Common myeloid progenitor, CD34-positive (primary cell): ENCODE measurements around the gene CMTM3.
"Not testable (repeated sequence)": the region's sequence is repeated elsewhere in the genome, so short reads cannot be mapped to it uniquely, and the experiment has no call there.

ENCODE experiments used
- CTCF ChIA-PET: fragments of 350-600 bp; sonication (Branson Sonifier 250); formaldehyde crosslinking; loops from one replicate; lab custom pipeline; 2021; ENCODE audit warnings: antibody characterized with exemption; lab: Charles Lee
- POLR2A ChIA-PET: fragments of 350-600 bp; sonication (Branson Sonifier 250); formaldehyde crosslinking; loops from one replicate; lab custom pipeline; 2021; ENCODE audit warnings: antibody characterized with exemption; lab: Charles Lee
- DNase-seq, 3 donors: peaks; one replicate each; pipeline versions ENCODE4 v3.0.0 to v3.0.0-alpha.2; 2013
- H3K27ac ChIP-seq, 2 experiments: 1 replicate in 1 of 2; 2 replicates in 1 of 2; pipeline ENCODE4 v1.7.0; 2013; ENCODE audit warnings: inconsistent platforms in 2 of 2, low read length in 2 of 2, mild to moderate bottlenecking in 2 of 2, low read depth in 1 of 2, moderate library complexity in 1 of 2; ENCODE audit not compliant: severe bottlenecking in 2 of 2, insufficient read depth in 1 of 2, poor library complexity in 1 of 2
- H3K27me3 ChIP-seq, 5 experiments: replicated peaks in 2 of 5; 1 replicate in 3 of 5; 2 replicates in 2 of 5; pipeline versions ENCODE4 v1.6.1 to v1.7.0; 2013; ENCODE audit warnings: low read length in 4 of 5, mild to moderate bottlenecking in 2 of 5, moderate library complexity in 2 of 5, inconsistent platforms in 1 of 5; ENCODE audit not compliant: insufficient read depth in 5 of 5, control insufficient read depth in 4 of 5
- H3K36me3 ChIP-seq, 4 experiments: 1 replicate in 2 of 4; 2 replicates in 2 of 4; pipeline versions ENCODE4 v1.6.1 to v1.7.0; 2013; ENCODE audit warnings: low read length in 3 of 4, control low read depth in 1 of 4, mild to moderate bottlenecking in 1 of 4; ENCODE audit not compliant: control insufficient read depth in 4 of 4, insufficient read depth in 4 of 4
- H3K4me1 ChIP-seq, 4 experiments: 1 replicate in 3 of 4; 2 replicates in 1 of 4; pipeline versions ENCODE4 v1.6.1 to v1.7.1; 2013; ENCODE audit warnings: low read length in 3 of 4, mild to moderate bottlenecking in 3 of 4, control low read depth in 1 of 4, inconsistent platforms in 1 of 4, moderate library complexity in 1 of 4; ENCODE audit not compliant: control insufficient read depth in 4 of 4, insufficient read depth in 4 of 4; ENCODE audit errors: control extremely low read depth in 1 of 4
- H3K4me3 ChIP-seq, 7 experiments: 1 replicate in 4 of 7; 2 replicates in 3 of 7; pipeline versions ENCODE4 v1.5.1 to v1.7.0; 2013; ENCODE audit warnings: mild to moderate bottlenecking in 7 of 7, low read length in 6 of 7, moderate library complexity in 6 of 7, inconsistent platforms in 2 of 7, low read depth in 2 of 7, control low read depth in 1 of 7; ENCODE audit not compliant: insufficient read depth in 4 of 7, control insufficient read depth in 1 of 7; ENCODE audit errors: extremely low read depth in 1 of 7
- H3K9me3 ChIP-seq, 5 experiments: 1 replicate in 4 of 5; 2 replicates in 1 of 5; pipeline versions ENCODE4 v1.6.1 to v1.7.1; 2013; ENCODE audit warnings: low read length in 4 of 5, mild to moderate bottlenecking in 2 of 5, inconsistent platforms in 1 of 5, low read depth in 1 of 5, moderate library complexity in 1 of 5; ENCODE audit not compliant: control insufficient read depth in 4 of 5, insufficient read depth in 2 of 5; ENCODE audit errors: control extremely low read depth in 1 of 5
- WGBS: methylation state at CpG from one replicate; pipeline ENCODE4 v1.1.5; 2013; ENCODE audit not compliant: insufficient coverage; 5-methylcytosine and 5-hydroxymethylcytosine counted together

Gene CMTM3

DNA sequence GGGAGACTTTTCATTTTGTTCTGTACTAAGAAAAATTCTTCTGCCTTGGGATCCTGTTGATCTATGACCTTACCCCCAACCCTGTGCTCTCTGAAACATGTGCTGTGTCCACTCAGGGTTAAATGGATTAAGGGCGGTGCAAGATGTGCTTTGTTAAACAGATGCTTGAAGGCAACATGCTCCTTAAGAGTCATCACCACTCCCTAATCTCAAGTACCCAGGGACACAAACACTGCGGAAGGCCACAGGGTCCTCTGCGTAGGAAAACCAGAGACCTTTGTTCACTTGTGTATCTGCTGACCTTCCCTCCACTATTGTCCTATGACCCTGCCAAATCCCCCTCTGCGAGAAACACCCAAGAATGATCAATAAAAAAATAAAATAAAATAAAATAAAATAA lies 27.1 kb downstream of the CMTM3 start:
- H3K4me1 ChIP-seq, POLR2A ChIA-PET, DNase-seq, H3K4me3 ChIP-seq, H3K36me3 ChIP-seq, H3K27ac ChIP-seq, H3K9me3 ChIP-seq, H3K27me3 ChIP-seq: not testable (repeated sequence)
- CTCF ChIA-PET: interaction anchor here (1.4 kb wide), 1 partner anchor 24 kb away, joined by 5 read pairs; no protein-coding TSS in a partner anchor
- WGBS: no CpG with 5 or more reads among the region's 4 CpGs

DNA sequence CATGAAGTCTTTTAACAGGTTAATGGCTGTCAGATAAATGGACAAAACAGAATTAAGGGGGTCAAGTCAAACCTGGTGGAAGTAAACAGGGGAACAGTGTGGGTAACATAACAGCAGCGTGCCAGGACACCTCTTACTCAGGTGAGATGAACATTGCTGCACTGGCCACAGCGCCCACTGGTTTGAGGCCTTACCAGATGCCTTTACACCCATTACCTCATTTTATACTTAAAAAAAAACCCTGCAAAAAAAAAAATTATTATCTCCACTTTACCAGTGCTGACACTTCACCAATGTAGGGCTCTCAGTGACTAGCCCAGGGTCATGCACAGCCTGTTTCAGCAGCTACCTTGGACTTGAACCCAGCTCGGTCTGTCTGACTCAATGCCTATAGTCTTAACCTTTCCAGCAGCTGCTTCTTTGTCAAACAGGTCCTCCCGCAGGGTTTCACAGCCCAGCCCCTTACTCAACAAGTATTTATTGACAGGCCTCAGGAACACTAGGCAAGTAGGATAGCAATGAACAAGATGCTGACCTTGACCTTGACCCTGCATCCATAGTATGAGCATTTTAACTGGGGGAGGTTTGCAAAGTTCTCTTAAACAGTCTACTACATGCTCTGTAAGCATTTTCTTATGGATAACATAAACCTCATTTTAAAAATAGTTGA lies 30.2 kb downstream of the CMTM3 start:
- no peak overlapping the region for H3K27ac ChIP-seq
- peaks cover 0 to 3% (median 2%) of the 10 kb centered on the region in 4 experiments for H3K36me3 ChIP-seq
- POLR2A ChIA-PET: no interaction called here

DNA sequence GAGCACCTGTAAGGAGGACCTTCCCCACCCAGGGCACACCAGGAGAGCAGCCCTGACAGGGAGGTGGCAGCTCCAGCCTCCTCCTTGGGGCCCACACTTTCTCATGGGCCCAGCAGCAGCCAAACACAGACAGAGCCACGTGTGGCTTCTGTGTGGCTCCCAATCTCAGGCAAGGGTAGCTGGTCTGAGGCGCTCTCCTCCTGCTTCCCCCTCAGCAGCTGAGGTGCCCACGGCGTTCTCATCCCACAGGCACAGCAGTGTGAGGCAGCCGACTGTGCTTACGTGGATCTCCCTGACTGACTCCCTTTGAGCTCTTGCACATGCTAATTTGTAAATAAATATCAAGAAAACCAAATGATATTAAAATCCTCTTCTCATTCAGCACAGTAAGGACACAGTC lies 30.9 kb downstream of the CMTM3 start:
- ChIA-PET CTCF (interaction anchor here (0.8 to 1.6 kb wide), 8 partner anchors 9 to 149 kb away, joined by 3 to 5 read pairs (median 3); no protein-coding TSS in a partner anchor), POLR2A (no interaction called here)
- WGBS: 95% methylated on average over 2 of the region's 6 CpGs
- DNase-seq: no peak
- Histone ChIP-seq H3K27me3 (no peaks in the 10 kb centered on the region), H3K4me3 (no peak overlapping the region), H3K9me3 (no peaks in the 10 kb centered on the region), H3K4me1 (no peaks in the 10 kb centered on the region), H3K36me3 (peaks cover 0 to 3% (median 2%) of the 10 kb centered on the region in 4 experiments), H3K27ac (no peak overlapping the region)

More for the DNA sequence above, 30.2 kb downstream of the CMTM3 start:
- Histone ChIP-seq H3K27me3 (no peaks in the 10 kb centered on the region), H3K9me3 (no peaks in the 10 kb centered on the region), H3K4me3 (no peak overlapping the region), H3K4me1 (no peaks in the 10 kb centered on the region)
- no peak for DNase-seq
- CTCF ChIA-PET: interaction anchor here (0.6 to 1.6 kb wide), 9 partner anchors 9 to 263 kb away, joined by 3 to 8 read pairs (median 3); no protein-coding TSS in a partner anchor
- WGBS: 93% methylated on average over 2 of the region's 4 CpGs

DNA sequence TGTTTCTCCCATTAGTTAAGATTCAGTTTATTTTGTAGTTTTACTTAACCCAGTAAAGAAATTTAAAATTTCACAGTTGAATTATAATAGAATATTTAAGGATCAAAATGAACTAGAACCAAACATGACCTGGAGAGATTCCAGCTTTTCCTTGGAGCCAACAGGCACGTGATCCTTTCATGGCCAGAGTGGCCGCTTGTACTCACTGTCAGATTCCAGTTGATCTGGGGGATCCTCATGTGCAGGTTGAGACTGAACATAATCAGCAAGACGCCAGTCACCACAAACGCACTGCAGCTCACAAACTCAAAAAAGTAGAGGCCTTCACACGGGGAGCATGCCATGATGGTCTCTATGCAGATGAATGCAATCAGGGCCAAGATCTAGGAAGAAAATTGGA lies 31.7 kb downstream of the CMTM3 start:
- Histone ChIP-seq H3K27me3 (no peaks in the 10 kb centered on the region), H3K36me3 (peaks cover 0 to 3% (median 2%) of the 10 kb centered on the region in 4 experiments), H3K27ac (no peak overlapping the region), H3K9me3 (no peaks in the 10 kb centered on the region), H3K4me1 (no peaks in the 10 kb centered on the region), H3K4me3 (no peak overlapping the region)
- no peak for DNase-seq
- 95% methylated on average over 5 of the region's 5 CpGs for WGBS
- ChIA-PET POLR2A (no interaction called here), CTCF (interaction anchor here (0.7 to 1.6 kb wide), 5 partner anchors 10 to 28 kb away, joined by 3 to 5 read pairs (median 4); no protein-coding TSS in a partner anchor)

DNA sequence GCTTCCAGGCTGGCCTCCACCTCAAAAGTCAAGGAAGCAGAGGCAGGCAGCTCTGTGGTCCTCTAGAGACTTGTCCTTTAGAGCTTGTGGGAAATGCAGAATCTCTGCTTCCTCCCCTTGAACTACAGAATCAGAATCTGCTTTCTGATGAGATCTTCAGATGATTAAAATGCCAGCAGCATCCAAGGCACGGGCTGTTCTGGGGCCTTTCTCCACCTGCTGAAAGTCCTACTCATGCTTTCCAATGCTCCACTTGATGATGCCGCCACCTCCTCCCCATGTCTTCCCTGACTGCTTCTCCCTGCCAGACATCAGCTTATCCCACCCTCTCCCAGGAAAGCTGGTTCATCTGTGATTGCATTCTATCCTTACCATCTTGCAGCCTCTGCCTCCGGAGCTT lies 33.3 kb downstream of the CMTM3 start:
- ChIA-PET CTCF (interaction anchor here (1.4 kb wide), 1 partner anchor 14 kb away, joined by 3 read pairs; no protein-coding TSS in a partner anchor), POLR2A (no interaction called here)
- Histone ChIP-seq H3K4me1 (no peaks in the 10 kb centered on the region), H3K36me3 (peaks cover 0 to 3% (median 2%) of the 10 kb centered on the region in 4 experiments), H3K9me3 (no peaks in the 10 kb centered on the region), H3K4me3 (no peak overlapping the region), H3K27ac (no peak overlapping the region), H3K27me3 (no peaks in the 10 kb centered on the region)
- WGBS: 100% methylated on average over 3 of the region's 3 CpGs
- no peak for DNase-seq

DNA sequence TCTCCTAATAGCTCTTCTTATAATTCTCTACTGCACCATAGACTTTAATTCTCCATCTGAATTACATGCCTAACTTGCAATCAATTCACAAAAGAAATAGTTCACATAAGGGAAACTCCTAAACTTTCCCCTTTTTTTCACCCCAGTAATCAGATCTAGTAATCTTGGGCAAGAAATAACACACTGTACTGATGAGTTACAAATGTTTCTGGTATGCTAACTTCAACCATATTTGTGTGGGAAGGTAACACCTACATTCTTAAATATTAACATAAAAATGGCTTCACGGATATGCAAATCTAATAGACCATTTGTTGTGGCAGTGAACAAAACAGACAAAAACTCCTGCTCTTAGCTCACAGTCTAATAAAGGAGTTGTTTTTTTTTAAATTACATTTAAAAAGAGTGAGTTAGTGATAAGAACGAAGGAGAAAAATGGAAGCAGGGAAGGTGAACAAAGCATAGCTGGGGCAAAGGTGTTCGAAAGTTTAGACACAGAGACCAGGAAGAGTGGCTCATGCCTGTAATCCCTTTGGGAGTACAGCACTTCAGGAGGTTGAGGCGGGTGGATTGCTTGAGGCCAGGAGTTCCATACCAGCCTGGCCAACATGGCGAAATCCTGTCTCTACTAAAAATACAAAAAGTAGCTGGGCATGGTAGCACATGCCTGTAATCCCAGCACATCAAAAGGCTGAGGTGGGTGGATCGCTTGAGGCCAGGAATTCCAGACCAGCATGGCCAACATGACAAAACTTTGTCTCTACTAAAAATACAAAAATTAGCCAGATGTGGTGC lies 34.8 kb downstream of the CMTM3 start:
- Histone ChIP-seq H3K9me3 (no peaks in the 10 kb centered on the region), H3K36me3 (peaks cover 0 to 3% (median 2%) of the 10 kb centered on the region in 4 experiments), H3K27ac (no peak overlapping the region), H3K4me1 (no peaks in the 10 kb centered on the region), H3K27me3 (no peaks in the 10 kb centered on the region), H3K4me3 (no peak overlapping the region)
- DNase-seq: no peak
- CTCF ChIA-PET: interaction anchor here (1.0 to 5.4 kb wide), 4 partner anchors 9 to 28 kb away, joined by 3 to 32 read pairs (median 4); no protein-coding TSS in a partner anchor
- WGBS: 99% methylated on average over 5 of the region's 6 CpGs
- POLR2A ChIA-PET: no interaction called here
